Parathyroid adenoma (tissue), 2 donors: Measurements from ENCODE around the gene APBB2.

Experiments used
- H2AFZ ChIP-seq: fragments of 300-600 bp; sonication (generic); one replicate; pipeline ENCODE4 v1.7.0; 2017; ENCODE audit warnings: antibody characterized with exemption, mild to moderate bottlenecking
- H3K27ac ChIP-seq: fragments of 300-600 bp; sonication (generic); one replicate; pipeline ENCODE4 v1.7.0; 2017
- H3K27me3 ChIP-seq: fragments of 300-600 bp; sonication (generic); one replicate; pipeline ENCODE4 v1.7.0; 2017; ENCODE audit warnings: low read length; ENCODE audit not compliant: control insufficient read depth, insufficient read depth
- H3K36me3 ChIP-seq: fragments of 300-600 bp; sonication (generic); one replicate; pipeline ENCODE4 v1.7.0; 2017; ENCODE audit warnings: low read length; ENCODE audit not compliant: control insufficient read depth, insufficient read depth
- H3K4me1 ChIP-seq: fragments of 300-600 bp; sonication (generic); one replicate; pipeline ENCODE4 v1.7.0; 2017; ENCODE audit warnings: control low read depth
- H3K4me2 ChIP-seq: fragments of 300-600 bp; sonication (generic); one replicate; pipeline ENCODE4 v1.7.0; 2017; ENCODE audit warnings: low read length
- H3K4me3 ChIP-seq: fragments of 300-600 bp; sonication (generic); one replicate; pipeline ENCODE4 v1.7.0; 2017; ENCODE audit warnings: low read depth, low read length
- H3K79me2 ChIP-seq: fragments of 300-600 bp; sonication (generic); one replicate; pipeline ENCODE4 v1.7.0; 2017; ENCODE audit warnings: control low read depth
- H3K9ac ChIP-seq: fragments of 300-600 bp; sonication (generic); one replicate; pipeline ENCODE4 v1.7.0; 2017; ENCODE audit warnings: mild to moderate bottlenecking
- H3K9me3 ChIP-seq: fragments of 300-600 bp; sonication (generic); one replicate; pipeline ENCODE4 v1.7.0; 2017; ENCODE audit warnings: low read length; ENCODE audit not compliant: control insufficient read depth
- TF ChIP-seq, protein P1 (sequence below): fragments of 300-600 bp; sonication (generic); IDR thresholded peaks from one replicate; pipeline ENCODE4 v1.7.0; 2017; ENCODE audit warnings: antibody characterized with exemption, mild to moderate bottlenecking
- donor health status: primary hyperparathyroidism.

APBB2 gene

DNA sequence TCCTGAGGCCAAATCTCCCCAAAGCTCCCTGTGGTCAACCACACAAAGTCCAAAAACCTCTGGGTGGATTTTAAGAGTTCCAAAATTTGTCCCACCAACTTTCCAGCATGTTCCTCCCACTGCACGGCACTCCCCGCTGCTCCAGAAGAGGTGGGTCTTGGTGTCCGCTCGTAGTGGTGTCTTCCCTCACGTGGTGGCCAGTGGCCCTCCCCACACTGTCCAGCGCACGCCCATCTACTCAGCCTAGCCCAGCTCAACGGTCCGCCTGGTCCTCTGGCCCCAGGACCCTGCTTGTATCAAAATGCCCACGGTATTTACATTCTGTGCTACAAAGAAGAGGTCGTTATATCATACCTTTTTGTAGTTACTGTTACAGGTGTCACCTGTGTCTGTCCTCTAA, 381.1 kb downstream of the APBB2 start:
- H3K36me3 ChIP-seq = no peaks in the 10 kb centered on the region
- TF ChIP-seq, protein P1, sequence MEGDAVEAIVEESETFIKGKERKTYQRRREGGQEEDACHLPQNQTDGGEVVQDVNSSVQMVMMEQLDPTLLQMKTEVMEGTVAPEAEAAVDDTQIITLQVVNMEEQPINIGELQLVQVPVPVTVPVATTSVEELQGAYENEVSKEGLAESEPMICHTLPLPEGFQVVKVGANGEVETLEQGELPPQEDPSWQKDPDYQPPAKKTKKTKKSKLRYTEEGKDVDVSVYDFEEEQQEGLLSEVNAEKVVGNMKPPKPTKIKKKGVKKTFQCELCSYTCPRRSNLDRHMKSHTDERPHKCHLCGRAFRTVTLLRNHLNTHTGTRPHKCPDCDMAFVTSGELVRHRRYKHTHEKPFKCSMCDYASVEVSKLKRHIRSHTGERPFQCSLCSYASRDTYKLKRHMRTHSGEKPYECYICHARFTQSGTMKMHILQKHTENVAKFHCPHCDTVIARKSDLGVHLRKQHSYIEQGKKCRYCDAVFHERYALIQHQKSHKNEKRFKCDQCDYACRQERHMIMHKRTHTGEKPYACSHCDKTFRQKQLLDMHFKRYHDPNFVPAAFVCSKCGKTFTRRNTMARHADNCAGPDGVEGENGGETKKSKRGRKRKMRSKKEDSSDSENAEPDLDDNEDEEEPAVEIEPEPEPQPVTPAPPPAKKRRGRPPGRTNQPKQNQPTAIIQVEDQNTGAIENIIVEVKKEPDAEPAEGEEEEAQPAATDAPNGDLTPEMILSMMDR = no peak
- no peaks in the 10 kb centered on the region for H3K4me1 ChIP-seq
- no peaks in the 10 kb centered on the region for H3K9me3 ChIP-seq
- no peak overlapping the region for H2AFZ ChIP-seq
- no peak overlapping the region for H3K4me3 ChIP-seq
- H3K27me3 ChIP-seq = no peaks in the 10 kb centered on the region
- no peaks in the 10 kb centered on the region for H3K79me2 ChIP-seq
- H3K9ac ChIP-seq = no peak overlapping the region
- no peak overlapping the region for H3K4me2 ChIP-seq
- H3K27ac ChIP-seq = no peak overlapping the region

DNA sequence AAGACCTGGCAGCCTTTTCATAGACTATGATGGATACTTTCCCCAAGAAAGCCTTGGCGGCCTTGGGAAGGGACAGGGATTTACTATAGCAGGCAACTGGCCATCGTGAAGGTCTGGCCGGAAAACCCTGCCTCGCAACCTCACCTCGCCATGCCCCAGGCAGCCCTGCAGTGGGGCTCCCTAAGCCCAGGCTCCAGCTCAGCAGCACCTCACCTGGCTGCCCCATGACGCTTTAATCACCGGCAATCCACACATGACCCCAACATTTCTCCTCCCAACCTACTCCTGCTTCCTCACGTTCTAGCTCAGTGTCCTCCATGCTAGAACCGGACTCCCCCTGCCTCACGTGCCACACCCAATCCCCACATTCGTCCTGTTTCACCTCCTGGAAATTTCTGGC, 382.2 kb downstream of the APBB2 start:
- H3K4me1 ChIP-seq = no peaks in the 10 kb centered on the region
- no peak overlapping the region for H3K27ac ChIP-seq
- H3K27me3 ChIP-seq = no peaks in the 10 kb centered on the region
- no peaks in the 10 kb centered on the region for H3K36me3 ChIP-seq
- H3K4me2 ChIP-seq = no peak overlapping the region
- TF ChIP-seq, protein P1 = no peak
- no peak overlapping the region for H2AFZ ChIP-seq
- no peaks in the 10 kb centered on the region for H3K9me3 ChIP-seq
- no peaks in the 10 kb centered on the region for H3K79me2 ChIP-seq
- H3K9ac ChIP-seq = no peak overlapping the region
- no peak overlapping the region for H3K4me3 ChIP-seq

DNA sequence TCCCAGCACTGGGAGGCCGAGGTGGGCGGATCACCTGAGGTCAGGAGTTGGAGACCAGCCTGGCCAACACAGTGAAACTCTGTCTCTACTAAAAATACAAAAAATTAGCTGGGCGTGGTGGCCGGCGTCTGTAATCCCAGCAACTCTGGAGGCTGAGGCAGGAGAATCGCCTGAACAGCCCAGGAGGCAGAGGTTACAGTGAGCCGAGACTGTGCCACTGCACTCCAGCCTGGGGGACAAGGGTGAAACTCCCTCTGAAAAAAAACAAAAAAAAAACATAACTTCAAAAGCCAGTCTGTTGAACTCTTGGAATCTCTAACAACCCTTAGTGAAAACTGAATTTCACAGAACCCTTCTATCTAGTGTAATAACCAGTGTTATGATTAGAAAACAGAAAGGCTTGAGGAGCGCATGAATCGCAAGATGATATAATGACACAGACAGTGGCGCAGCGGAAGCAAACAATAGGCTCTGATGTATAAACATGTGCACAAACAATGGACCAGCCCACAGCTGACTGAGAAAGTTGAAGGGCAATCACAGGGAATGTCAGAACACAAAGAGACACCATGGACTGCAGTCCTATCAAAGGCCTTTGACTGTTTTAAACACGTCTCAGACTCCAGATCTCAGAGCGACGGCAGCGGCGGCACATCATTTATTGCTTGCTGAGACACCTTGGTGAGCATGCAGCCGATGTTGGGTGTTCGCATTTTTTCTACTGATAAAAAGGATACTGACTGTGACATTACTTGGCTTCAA, 383.0 kb downstream of the APBB2 start:
- Histone ChIP-seq H3K4me1 (no peaks in the 10 kb centered on the region), H3K4me3 (no peak overlapping the region), H3K9ac (no peak overlapping the region), H3K9me3 (no peaks in the 10 kb centered on the region), H3K27me3 (no peaks in the 10 kb centered on the region), H2AFZ (no peak overlapping the region), H3K27ac (no peak overlapping the region), H3K4me2 (no peak overlapping the region), H3K79me2 (no peaks in the 10 kb centered on the region), H3K36me3 (no peaks in the 10 kb centered on the region)
- TF ChIP-seq, protein P1 = no peak

DNA sequence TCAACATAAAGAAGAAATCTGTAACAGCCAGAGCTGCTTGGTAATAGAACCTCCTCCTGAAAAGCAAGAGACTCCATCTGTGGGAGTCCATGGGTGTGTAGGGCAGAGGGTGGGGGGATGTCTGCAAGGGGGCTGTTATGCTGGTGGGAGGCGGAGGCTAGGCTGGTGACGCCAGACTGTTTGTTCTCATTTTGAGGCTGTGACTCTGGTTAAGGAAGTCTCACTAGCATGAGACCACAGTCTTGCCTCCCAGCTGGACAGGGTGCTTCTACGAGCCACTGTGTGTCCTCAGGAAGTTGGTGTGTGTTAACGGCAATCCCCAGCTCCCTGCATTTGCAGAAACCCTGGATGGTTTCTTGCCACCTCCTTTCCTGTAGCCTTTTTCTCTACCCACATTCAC, 384.8 kb downstream of the APBB2 start:
- Histone ChIP-seq H3K27me3 (no peaks in the 10 kb centered on the region), H3K9ac (no peak overlapping the region), H3K27ac (no peak overlapping the region), H2AFZ (no peak overlapping the region), H3K4me3 (no peak overlapping the region), H3K79me2 (no peaks in the 10 kb centered on the region), H3K36me3 (no peaks in the 10 kb centered on the region), H3K9me3 (no peaks in the 10 kb centered on the region), H3K4me1 (no peaks in the 10 kb centered on the region), H3K4me2 (no peak overlapping the region)
- TF ChIP-seq, protein P1 = no peak

DNA sequence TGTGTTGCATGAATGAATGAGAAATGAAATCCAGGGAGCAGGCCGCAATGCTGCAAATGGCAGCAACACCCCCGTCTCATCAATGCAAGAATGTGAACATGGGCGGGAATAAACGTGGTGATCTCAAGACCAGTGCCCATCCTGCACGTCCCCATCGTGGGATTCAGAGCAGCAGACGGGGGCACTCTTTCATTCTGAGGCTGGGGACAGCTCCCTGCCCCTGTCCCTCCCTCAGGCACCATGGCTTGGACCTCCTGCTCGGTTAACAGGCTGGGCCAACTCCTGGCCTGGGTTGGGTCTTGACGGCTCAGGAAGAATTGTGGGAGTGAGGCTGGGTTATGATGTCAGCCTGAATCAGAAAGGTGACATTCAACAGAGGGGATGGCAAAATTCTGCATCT, 385.7 kb downstream of the APBB2 start:
- TF ChIP-seq, protein P1 = no peak
- Histone ChIP-seq H3K9ac (no peak overlapping the region), H2AFZ (no peak overlapping the region), H3K27ac (no peak overlapping the region), H3K4me3 (no peak overlapping the region), H3K79me2 (no peaks in the 10 kb centered on the region), H3K4me2 (no peak overlapping the region), H3K27me3 (no peaks in the 10 kb centered on the region), H3K4me1 (no peaks in the 10 kb centered on the region), H3K9me3 (no peaks in the 10 kb centered on the region), H3K36me3 (no peaks in the 10 kb centered on the region)
